HG03108 (cell line): ENCODE results near the gene TLK2.

Source experiments
- ATAC-seq: cut with Tn5 transposase; IDR thresholded peaks from one replicate; pipeline ENCODE4 v1.9.1; 2021; ENCODE audit warnings: moderate library complexity; ENCODE audit not compliant: unreplicated experiment

TLK2 gene

GRCh38 chr17:62625870-62626200, 147.2 kb downstream of the TLK2 start:
- no peak for ATAC-seq

- no peak for ATAC-seq
Observed at GRCh38 chr17:62626719-62627218, 148.1 kb downstream of the TLK2 start.

- no peak for ATAC-seq
Observed at GRCh38 chr17:62627219-62627903, 148.7 kb downstream of the TLK2 start, which contains the start of gene MRC2. MRC2 (plus strand) TSS chr17:62627670; CDS start chr17:62627803, 133 bp downstream.

- no peak for ATAC-seq
Observed at GRCh38 chr17:62627904-62628633, 149.4 kb downstream of the TLK2 start.

GRCh38 chr17:62628831-62629555, 150.4 kb downstream of the TLK2 start:
- no peak for ATAC-seq

- ATAC-seq: no peak
Observed at GRCh38 chr17:62629556-62630364, 151.1 kb downstream of the TLK2 start.

- no peak for ATAC-seq
Observed at GRCh38 chr17:62630365-62631085, 151.9 kb downstream of the TLK2 start.

GRCh38 chr17:62631086-62631935, 152.7 kb downstream of the TLK2 start:
- ATAC-seq: no peak

- no peak for ATAC-seq
Observed at GRCh38 chr17:62631936-62632924, 153.6 kb downstream of the TLK2 start.

- ATAC-seq: no peak
Observed at GRCh38 chr17:62637809-62638208, 159.2 kb downstream of the TLK2 start.

- no peak for ATAC-seq
Observed at GRCh38 chr17:62641153-62641552, 162.5 kb downstream of the TLK2 start.

GRCh38 chr17:62641951-62642350, 163.3 kb downstream of the TLK2 start:
- ATAC-seq: no peak

GRCh38 chr17:62643496-62643895, 164.9 kb downstream of the TLK2 start:
- no peak for ATAC-seq

- ATAC-seq: no peak
Observed at GRCh38 chr17:62644487-62645173, 166.0 kb downstream of the TLK2 start.

- ATAC-seq: no peak
Observed at GRCh38 chr17:62648251-62648955, 169.8 kb downstream of the TLK2 start.

- ATAC-seq: no peak
Observed at GRCh38 chr17:62648956-62649294, 170.3 kb downstream of the TLK2 start.

- ATAC-seq: no peak
Observed at GRCh38 chr17:62649570-62649969, 170.9 kb downstream of the TLK2 start.
